ENCODE data around the gene GRIA2. TPM values are rescaled to one million over a fixed set of nuclear protein-coding genes. Genes with fewer than 3 reads are reported as not detected.

GRIA2 gene
- total and polyA plus RNA-seq, 7 donors, result 0.25 to 0.71 (median 0.55) TPM; not detected in 2

DNA sequence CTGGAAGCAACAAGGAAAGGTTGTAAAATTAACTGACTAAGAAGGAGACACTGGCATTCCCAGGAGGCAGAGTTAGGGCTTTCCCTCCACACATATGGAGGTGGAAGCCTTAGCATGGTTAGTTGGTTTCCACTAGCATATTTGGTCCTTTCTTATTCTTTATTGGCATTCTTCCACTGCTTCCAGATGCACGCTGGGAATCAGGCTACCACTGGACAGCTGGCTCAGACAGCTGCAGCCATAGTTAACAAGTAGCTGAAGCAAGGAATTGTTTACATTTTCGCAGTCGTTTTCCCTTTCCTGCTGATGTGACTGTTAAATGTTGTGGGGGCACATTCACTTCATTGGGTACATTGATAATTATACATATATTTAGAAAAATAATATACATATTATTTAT is 169.2 kb downstream of the GRIA2 start:
- no peak for DNase-seq
- Histone ChIP-seq H3K27ac (no peak overlapping the region), H3K4me1 (no peaks in the 10 kb centered on the region), H3K4me3 (no peak overlapping the region), H3K9me3 (no peaks in the 10 kb centered on the region), H3K36me3 (no peaks in the 10 kb centered on the region), H3K27me3 (no peaks in the 10 kb centered on the region)
- TF ChIP-seq POLR2A (IDR thresholded peaks at IDR 0.05) (no peak), POLR2AphosphoS5 (IDR thresholded peaks at IDR 0.05) (no peak), EP300 (IDR thresholded peaks at IDR 0.05) (no peak)
- TF ChIP-seq, protein P1, sequence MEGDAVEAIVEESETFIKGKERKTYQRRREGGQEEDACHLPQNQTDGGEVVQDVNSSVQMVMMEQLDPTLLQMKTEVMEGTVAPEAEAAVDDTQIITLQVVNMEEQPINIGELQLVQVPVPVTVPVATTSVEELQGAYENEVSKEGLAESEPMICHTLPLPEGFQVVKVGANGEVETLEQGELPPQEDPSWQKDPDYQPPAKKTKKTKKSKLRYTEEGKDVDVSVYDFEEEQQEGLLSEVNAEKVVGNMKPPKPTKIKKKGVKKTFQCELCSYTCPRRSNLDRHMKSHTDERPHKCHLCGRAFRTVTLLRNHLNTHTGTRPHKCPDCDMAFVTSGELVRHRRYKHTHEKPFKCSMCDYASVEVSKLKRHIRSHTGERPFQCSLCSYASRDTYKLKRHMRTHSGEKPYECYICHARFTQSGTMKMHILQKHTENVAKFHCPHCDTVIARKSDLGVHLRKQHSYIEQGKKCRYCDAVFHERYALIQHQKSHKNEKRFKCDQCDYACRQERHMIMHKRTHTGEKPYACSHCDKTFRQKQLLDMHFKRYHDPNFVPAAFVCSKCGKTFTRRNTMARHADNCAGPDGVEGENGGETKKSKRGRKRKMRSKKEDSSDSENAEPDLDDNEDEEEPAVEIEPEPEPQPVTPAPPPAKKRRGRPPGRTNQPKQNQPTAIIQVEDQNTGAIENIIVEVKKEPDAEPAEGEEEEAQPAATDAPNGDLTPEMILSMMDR (IDR thresholded peaks at IDR 0.05), result no peak
- WGBS, 2 donors, result 50 to 51% methylated on average over 3 of the region's 3 CpGs
- intact Hi-C loops (cut with DNase I), result no loop called here

DNA sequence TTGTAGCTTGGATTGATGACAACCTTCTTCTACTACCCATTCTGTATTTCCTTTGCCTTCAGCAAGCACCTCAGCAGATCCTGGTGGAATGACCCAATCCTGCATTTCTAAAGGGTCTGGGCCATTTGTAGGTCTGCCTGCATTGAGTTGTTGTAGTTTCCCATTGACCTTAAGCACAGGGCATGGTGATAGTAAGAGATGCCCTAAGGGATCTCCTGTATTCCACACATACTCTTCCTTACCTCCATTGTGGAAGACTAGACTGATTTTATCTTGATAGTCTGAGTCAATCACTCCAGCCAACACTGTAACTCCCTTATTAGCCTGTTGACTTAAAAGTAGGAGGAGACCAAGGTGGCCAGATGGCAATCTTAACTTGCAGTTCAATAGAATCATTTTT is 184.5 kb downstream of the GRIA2 start:
- TF ChIP-seq EP300 (IDR thresholded peaks at IDR 0.05) (no peak), POLR2AphosphoS5 (IDR thresholded peaks at IDR 0.05) (no peak), POLR2A (IDR thresholded peaks at IDR 0.05) (no peak)
- TF ChIP-seq, protein P1 (IDR thresholded peaks at IDR 0.05), result no peak
- Histone ChIP-seq H3K9me3 (no peaks in the 10 kb centered on the region), H3K27ac (no peak overlapping the region), H3K36me3 (no peaks in the 10 kb centered on the region), H3K27me3 (no peaks in the 10 kb centered on the region), H3K4me1 (no peaks in the 10 kb centered on the region), H3K4me3 (no peak overlapping the region)
- intact Hi-C loops (cut with DNase I), result no loop called here
- DNase-seq, result no peak

Small RNA genes within 50 kb of the gene (small RNA-seq; reads per million reads assigned to genes)
- gene RNU6-582P, result 0 reads per million in 3 donors

Other genes with a start within 250 kb of the GRIA2 start
- 10 to 100 TPM; 21.9 to 44.4 (median 32.0) TPM for gene PDGFC, start 248.9 kb upstream of the GRIA2 start, total RNA-seq
- gene PDGFC, start 248.9 kb upstream of the GRIA2 start, polyA plus RNA-seq, result 1 to 10 TPM; 3.0 to 3.3 (median 3.2) TPM
- 10 to 100 TPM in 1 of 4 donors, 1 to 10 TPM in 3; 3.2 to 14.5 (median 7.3) TPM for gene GLRB, start 144.6 kb upstream of the GRIA2 start, total RNA-seq
- 1 to 10 TPM in 1 of 3 donors, under 1 TPM in 1, not detected in 1; under 0.01 to 1.1 TPM for gene GLRB, start 144.6 kb upstream of the GRIA2 start, polyA plus RNA-seq

All from sigmoid colon (tissue), 7 donors.